Activated CD4-positive, alpha-beta T cell treated with anti-CD3 and anti-CD28 coated beads, Interleukin-10, Interleukin-2, amounts not matched to agents 100 ng/mL and 50 ng/mL, durations not matched to agents 16 hours and 8 hours (primary cell): ENCODE data around the gene SPRN.
"Not testable (repeated sequence)": the region's sequence is repeated elsewhere in the genome, so short reads cannot be mapped to it uniquely, and the experiment has no call there.

Experiments used
- DNase-seq: peaks from one replicate; pipeline ENCODE4 v3.0.0-alpha.2; 2020

Gene SPRN, protein sequence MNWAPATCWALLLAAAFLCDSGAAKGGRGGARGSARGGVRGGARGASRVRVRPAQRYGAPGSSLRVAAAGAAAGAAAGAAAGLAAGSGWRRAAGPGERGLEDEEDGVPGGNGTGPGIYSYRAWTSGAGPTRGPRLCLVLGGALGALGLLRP

GRCh38 chr10:133424601-133425000, at the start of gene SPRN:
Gene SPRN (minus strand): TSS chr10:133424625. CDS start chr10:133423681, 944 bp downstream.
- DNase-seq: not testable (repeated sequence)

GRCh38 chr10:133474027-133474426, 49.6 kb upstream of the SPRN start:
- DNase-seq: no peak

DNA sequence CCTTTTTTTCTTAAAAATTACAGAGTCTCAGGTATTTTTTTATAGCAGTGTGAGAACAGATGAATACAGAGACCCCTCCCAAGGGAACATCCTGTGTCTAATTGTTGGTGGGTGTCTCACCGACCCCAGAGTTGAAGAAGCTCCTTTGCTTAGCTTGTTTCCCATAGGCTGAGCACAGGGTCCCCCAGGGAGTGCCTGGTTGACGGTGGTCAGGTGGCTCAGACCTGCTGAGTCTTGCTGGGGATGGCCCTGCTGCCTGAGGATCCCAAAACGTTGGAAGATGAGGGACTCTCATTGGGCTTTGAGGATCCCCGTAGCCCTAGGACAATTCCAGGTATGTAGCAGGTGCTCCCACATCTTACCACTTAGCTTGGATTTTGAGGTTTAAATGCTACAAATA, 48.8 kb upstream of the SPRN start:
- DNase-seq: no peak

DNA sequence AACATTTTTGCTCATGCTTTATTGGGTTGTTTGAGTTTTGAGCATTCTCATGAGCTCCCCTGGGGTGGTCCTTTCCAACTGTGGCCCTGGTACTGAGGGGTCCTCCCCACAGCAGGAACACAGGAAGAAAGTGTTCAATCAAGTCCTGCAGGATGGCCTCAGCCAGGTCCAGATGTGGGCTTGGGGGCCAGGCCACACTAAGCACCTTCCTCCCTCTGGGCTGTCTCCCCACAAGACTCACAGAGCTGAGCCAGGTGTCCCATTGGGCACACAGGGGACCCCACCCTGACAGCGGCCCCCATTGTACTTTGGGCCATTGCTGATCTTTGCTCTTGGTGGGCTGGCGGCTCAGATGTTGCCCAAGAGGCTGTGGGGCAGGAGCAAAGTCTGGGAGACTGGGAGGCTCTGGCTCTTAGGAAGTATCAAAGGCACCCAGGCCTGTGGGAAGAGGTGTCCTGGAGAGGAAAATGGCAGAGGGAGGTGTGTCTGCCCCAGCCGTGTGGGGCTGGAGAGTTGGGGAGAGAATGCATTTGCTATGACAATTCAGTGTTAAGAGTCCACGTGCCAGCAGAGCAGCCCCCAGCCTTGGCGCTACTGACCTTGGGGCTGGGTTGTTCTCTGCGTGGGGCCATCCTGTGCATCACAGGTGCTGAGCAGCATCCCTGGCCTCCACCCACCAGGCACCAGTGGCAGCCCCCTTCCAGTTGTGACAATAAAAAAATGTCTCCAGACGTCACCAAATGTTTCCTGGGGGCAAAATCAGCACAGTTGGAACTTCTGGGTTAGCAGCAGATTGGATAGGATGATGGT, 47.1 kb upstream of the SPRN start:
- DNase-seq: no peak

DNA sequence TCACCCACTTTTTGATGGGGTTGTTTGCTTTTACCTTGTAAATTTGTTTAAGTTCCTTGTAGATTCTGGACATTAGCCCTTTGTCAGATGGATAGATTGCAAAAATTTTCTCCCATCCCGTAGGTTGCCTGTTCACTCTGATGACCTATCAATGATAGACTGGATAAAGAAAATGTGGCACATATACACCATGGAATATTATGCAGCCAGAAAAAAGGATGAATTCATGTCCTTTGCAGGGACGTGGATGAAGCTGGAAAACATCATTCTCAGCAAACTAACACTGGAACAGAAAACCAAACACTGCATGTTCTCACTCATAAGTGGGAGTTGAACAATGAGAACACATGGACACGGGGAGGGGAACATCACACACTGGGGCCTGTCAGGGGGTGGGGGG, 44.8 kb upstream of the SPRN start:
- not testable (repeated sequence) for DNase-seq

GRCh38 chr10:133467286-133467911, 43.0 kb upstream of the SPRN start:
- DNase-seq: no peak

- no peak for DNase-seq
These were observed 42.4 kb upstream of the SPRN start for GRCh38 chr10:133466683-133467275.

- DNase-seq: no peak
These were observed 41.6 kb upstream of the SPRN start for GRCh38 chr10:133465950-133466474.

- no peak for DNase-seq
These were observed 40.9 kb upstream of the SPRN start for GRCh38 chr10:133465191-133465949.

- DNase-seq: no peak
These were observed 40.2 kb upstream of the SPRN start for GRCh38 chr10:133464582-133465031.

DNA sequence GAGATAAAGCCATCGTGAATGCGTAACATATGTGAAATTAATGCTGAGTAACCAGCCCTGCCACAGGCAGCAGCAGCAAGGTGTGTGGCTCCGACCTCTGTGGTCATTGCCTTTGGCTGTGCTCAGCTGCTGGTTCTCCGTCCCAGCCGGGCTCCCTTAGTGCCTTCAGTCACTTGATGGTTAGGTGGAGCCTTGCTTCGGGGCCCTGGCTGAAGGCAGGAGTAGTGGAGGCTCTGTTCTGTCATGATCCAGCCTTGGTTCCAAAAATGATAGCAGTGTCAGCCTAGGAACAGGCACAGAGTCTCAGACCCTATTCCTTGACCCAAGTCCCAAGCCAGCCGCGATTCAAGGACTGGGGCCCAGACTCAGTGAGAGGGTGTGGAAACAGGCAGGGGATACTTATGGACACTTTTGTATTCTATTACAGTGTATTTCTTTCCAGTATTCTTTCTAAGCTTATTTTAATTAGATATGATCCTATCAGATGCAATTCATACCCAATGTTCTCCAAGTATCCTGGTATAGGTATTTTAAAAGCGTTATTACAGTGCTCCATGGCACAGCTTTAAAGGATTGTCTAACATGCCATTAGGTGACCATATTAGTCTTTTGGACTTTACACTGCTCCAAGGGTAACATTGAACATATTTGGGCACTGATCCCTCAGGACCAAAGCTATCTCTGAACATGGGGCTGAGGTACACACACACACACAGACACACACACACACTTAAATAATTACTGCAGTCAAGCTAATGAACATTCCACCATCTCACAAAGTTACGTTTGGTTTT, 38.3 kb upstream of the SPRN start:
- DNase-seq: no peak

- no peak for DNase-seq
These were observed 37.4 kb upstream of the SPRN start for GRCh38 chr10:133461841-133462240.

DNA sequence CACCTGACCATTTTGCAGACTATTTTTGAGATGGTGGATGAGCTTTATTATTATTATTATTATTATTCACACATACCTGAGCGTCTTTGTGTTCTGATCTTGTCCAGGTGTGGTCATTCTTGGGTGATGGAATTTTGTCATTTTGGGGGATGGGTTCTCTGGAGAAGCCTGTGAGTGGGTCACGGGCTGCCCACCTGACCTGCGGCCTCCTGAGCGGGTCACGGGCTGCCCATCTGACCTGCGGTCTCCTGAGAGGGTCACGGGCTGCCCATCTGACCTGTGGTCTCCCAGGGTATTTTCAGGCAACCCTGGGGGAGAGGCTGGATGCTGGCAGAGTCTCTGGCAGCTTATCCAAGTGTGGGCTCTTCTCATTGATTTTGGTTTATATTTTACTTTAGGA, 36.6 kb upstream of the SPRN start:
- no peak for DNase-seq

DNA sequence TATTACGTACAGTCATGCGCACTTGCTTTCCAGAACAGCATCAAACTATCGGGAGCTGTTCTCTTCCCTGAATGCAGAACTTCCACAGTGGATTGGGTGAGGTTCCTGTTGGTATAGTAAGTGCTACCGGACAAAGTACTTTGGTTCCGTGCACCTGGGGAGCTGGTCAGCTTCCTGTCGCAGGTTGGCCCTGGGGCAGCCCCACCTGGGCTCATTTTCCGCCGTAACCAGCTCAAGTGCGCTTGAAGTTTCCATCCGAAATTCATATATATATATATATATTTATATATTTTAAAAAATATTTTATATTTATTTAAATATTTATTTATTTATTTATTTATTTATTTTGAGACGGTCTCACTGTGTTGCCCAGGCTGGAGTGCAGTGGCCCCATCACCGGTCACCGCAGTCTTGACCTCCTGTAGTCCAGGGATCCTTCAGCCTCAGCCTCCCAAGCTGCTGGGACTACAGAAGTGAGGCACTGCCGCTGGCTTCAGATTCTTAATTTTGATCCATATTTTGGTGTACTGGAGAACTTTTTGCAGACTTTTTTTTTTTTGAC, 35.9 kb upstream of the SPRN start:
- no peak for DNase-seq

DNA sequence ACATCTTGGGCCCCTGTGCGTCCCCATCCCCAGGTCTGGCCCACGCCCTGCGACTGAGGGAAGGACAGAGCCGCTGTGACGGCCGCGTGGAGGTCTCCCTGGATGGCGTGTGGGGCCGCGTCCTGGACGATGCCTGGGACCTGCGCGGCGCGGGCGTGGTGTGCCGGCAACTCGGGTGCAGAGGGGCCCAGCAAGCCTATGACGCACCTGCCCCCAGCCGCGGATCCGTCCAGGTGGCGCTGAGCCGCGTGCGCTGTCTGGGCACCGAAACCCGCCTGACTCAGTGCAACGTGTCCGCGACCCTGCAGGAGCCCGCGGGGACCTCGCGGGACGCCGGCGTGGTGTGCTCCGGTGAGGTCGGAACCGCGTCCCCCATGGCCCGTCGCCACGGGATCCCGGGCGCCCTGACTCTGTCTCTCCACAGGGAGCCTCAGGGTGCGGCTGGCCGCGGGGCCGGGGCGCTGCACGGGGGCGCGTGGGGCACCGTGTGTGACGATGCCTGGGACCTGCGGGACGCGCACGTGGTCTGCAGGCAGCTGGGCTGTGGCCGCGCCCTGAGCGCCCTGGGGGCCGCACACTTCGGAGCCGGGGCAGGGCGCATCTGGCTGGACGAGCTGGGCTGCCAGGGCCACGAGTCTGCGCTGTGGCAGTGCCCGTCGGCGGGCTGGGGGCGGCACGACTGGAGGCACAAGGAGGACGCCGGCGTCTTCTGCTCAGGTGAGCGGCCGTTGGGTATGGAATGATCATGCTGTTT, 35.2 kb upstream of the SPRN start:
- no peak for DNase-seq

- no peak for DNase-seq
These were observed 34.5 kb upstream of the SPRN start for GRCh38 chr10:133458710-133459453.

DNA sequence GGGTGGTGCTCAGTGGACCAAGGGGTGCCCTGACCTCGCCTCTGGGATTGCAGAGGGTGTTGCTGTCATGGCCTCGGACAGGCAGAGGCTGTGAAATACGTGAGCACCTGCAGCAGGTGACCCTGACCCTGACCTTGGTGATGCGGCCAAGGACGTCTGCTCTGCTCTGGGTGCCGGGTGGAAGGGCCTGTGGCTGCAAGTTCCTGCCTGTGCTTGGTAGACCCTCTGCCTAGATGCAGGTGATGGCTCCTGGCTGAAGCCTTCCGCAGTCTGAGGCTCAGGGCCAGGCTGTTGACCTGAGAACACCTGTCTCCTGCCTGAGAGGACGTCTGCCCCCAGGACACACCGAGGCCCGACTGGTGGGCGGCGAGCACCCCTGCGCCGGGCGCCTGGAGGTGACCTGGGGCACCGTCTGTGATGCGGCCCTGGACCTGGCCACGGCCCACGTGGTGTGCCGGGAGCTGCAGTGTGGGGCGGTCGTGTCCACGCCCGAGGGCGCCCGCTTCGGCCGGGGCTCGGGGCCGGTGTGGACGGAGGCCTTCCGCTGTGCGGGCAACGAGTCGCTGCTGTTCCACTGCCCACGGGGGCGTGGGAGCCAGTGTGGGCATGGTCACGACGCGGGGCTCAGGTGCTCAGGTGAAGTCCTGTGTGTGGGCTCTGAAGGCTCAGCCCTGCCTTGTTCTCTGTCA, 33.7 kb upstream of the SPRN start:
- DNase-seq: no peak

GRCh38 chr10:133457100-133457841, 32.8 kb upstream of the SPRN start:
- no peak for DNase-seq
